Measurements from ENCODE around the gene TOPAZ1.

TOPAZ1 gene

GRCh38 chr3:44348993-44349392 is 107.3 kb downstream of the TOPAZ1 start:
- no peak for TF ChIP-seq CTCF (IDR thresholded peaks at IDR 0.05; ENCODE audit: low read depth, low read length)

GRCh38 chr3:44353355-44353924 is 111.8 kb downstream of the TOPAZ1 start:
- no peak for DNase-seq (ENCODE audit: extremely low read depth, low read depth)
- TF ChIP-seq CTCF (IDR thresholded peaks at IDR 0.05; ENCODE audit: low read depth, low read length): no peak

More at GRCh38 chr3:44348993-44349392, 107.3 kb downstream of the TOPAZ1 start:
- no peak for DNase-seq (ENCODE audit: extremely low read depth, low read depth)

- no peak for TF ChIP-seq CTCF (IDR thresholded peaks at IDR 0.05; ENCODE audit: low read depth, low read length)
- DNase-seq (ENCODE audit: extremely low read depth, low read depth): peak; percentile 49
Observed at GRCh38 chr3:44355362-44356033, 113.8 kb downstream of the TOPAZ1 start.

GRCh38 chr3:44359146-44359751 is 117.6 kb downstream of the TOPAZ1 start:
- TF ChIP-seq CTCF (IDR thresholded peaks at IDR 0.05; ENCODE audit: low read depth, low read length): no peak
- DNase-seq (ENCODE audit: extremely low read depth, low read depth): no peak

- TF ChIP-seq CTCF (IDR thresholded peaks at IDR 0.05; ENCODE audit: low read depth, low read length): no peak
- no peak for DNase-seq (ENCODE audit: extremely low read depth, low read depth)
Observed at GRCh38 chr3:44363591-44363990, 121.9 kb downstream of the TOPAZ1 start.

GRCh38 chr3:44365952-44366351 is 124.3 kb downstream of the TOPAZ1 start:
- no peak for TF ChIP-seq CTCF (IDR thresholded peaks at IDR 0.05; ENCODE audit: low read depth, low read length)
- no peak for DNase-seq (ENCODE audit: extremely low read depth, low read depth)

GRCh38 chr3:44375450-44375849 is 133.8 kb downstream of the TOPAZ1 start:
- TF ChIP-seq CTCF (IDR thresholded peaks at IDR 0.05; ENCODE audit: low read depth, low read length): no peak
- no peak for DNase-seq (ENCODE audit: extremely low read depth, low read depth)

Measured in AG09319 (cell line).